ENCODE measurements around the gene HLA-DMB.

HLA-DMB gene

DNA sequence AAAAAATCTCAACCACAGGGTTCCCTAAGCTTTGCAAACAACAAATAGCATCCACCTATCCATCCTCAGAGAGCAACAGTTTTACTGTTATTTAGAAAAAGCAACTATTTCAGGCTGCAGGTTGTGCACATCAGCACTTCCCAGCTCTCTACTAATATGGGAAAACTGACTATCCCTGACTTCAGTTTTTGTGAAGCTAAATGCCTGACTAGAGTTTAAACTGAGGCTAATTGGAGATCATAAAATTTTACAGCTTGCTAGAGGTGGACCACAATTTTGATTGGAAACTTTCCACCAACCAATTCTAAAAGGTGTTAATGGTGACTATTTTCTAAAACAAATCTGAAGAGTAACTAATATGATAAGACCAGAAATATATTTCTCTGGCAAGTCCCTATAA lies 36.9 kb downstream of the HLA-DMB start:
- Histone ChIP-seq H2AFZ (ENCODE audit: low read length) (no peak overlapping the region), H3K79me1 (ENCODE audit: low read depth, low read length) (no peaks in the 10 kb centered on the region), H3K27ac (replicated peaks; ENCODE audit: low read length) (no peak overlapping the region), H4K91ac (ENCODE audit: low read depth, low read length, poor library complexity) (no peak overlapping the region), H3K9ac (ENCODE audit: low read depth, low read length, poor library complexity) (no peak overlapping the region), H3K4me1 (ENCODE audit: control insufficient read depth in 2 of 2, insufficient read depth in 1 of 2, low read depth in 1 of 2, low read length in 2 of 2) (no peaks in the 10 kb centered on the region), H3K23ac (ENCODE audit: low read depth, low read length, poor library complexity) (no peak overlapping the region), H3K4me3 (ENCODE audit: low read length in 2 of 2) (no peak overlapping the region), H3K4ac (ENCODE audit: low read length) (no peak overlapping the region), H3K14ac (ENCODE audit: low read length) (no peak overlapping the region), H2AK5ac (ENCODE audit: low read depth, low read length) (no peak overlapping the region), H2BK15ac (ENCODE audit: low read length) (no peak overlapping the region), H3K18ac (ENCODE audit: low read length) (no peak overlapping the region), H2BK5ac (ENCODE audit: low read length) (no peak overlapping the region), H4K8ac (ENCODE audit: low read depth, low read length) (no peak overlapping the region), H3K36me3 (replicated peaks in 1 of 2; ENCODE audit: control insufficient read depth in 2 of 2, insufficient read depth in 2 of 2, low read length in 2 of 2) (peaks cover 4 to 11% of the 10 kb centered on the region in 2 donors), H3K9me3 (replicated peaks in 1 of 2; ENCODE audit: control insufficient read depth in 2 of 2, insufficient read depth in 1 of 2, low read depth in 1 of 2, low read length in 2 of 2) (no peaks in the 10 kb centered on the region), H2BK120ac (ENCODE audit: low read depth, low read length) (no peak overlapping the region), H3K4me2 (ENCODE audit: insufficient read depth, low read length, poor library complexity, severe bottlenecking) (no peak overlapping the region), H2BK12ac (ENCODE audit: low read length) (no peak overlapping the region), H3K27me3 (ENCODE audit: control insufficient read depth in 3 of 3, insufficient read depth in 3 of 3, low read depth in 1 of 3, low read length in 3 of 3) (no peaks in the 10 kb centered on the region)
- DNase-seq (ENCODE audit: low spot score): no peak

DNA sequence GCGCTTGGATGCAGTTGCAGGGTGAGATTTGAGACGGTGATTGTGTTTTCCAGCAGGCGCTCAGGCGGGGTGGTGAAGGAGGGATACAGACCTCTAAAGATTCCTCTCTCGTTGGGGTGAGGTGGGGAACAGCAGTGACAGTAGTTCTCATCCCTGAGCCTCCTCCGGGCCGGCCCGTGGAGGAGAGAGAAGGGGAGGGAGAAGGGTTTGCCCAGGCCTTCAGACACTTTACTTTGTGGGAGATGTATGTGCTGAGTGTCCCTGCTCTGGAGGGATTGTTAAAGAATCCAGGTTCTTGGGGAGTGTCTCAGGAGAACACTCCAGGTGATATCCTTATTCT lies 45.9 kb downstream of the HLA-DMB start:
- Histone ChIP-seq H3K27ac (replicated peaks; ENCODE audit: low read length) (peak overlapping the region; percentile 45), H3K4me3 (ENCODE audit: low read length in 2 of 2) (peak overlapping the region; percentile 82 to 97), H3K14ac (ENCODE audit: low read length) (peak overlapping the region; percentile 41), H3K36me3 (replicated peaks in 1 of 2; ENCODE audit: control insufficient read depth in 2 of 2, insufficient read depth in 2 of 2, low read length in 2 of 2) (peaks cover 0 to 23% of the 10 kb centered on the region in 2 donors), H3K23ac (ENCODE audit: low read depth, low read length, poor library complexity) (peak overlapping the region; percentile 65), H2BK12ac (ENCODE audit: low read length) (no peak overlapping the region), H2AK5ac (ENCODE audit: low read depth, low read length) (no peak overlapping the region), H2AFZ (ENCODE audit: low read length) (peak overlapping the region; percentile 96), H3K4me1 (ENCODE audit: control insufficient read depth in 2 of 2, insufficient read depth in 1 of 2, low read depth in 1 of 2, low read length in 2 of 2) (peaks cover 3 to 10% of the 10 kb centered on the region in 2 donors), H4K8ac (ENCODE audit: low read depth, low read length) (no peak overlapping the region), H3K79me1 (ENCODE audit: low read depth, low read length) (peaks cover 5% of the 10 kb centered on the region), H4K91ac (ENCODE audit: low read depth, low read length, poor library complexity) (no peak overlapping the region), H2BK5ac (ENCODE audit: low read length) (peak overlapping the region; percentile 90), H3K9ac (ENCODE audit: low read depth, low read length, poor library complexity) (peak overlapping the region; percentile 91), H2BK120ac (ENCODE audit: low read depth, low read length) (no peak overlapping the region), H3K18ac (ENCODE audit: low read length) (peak overlapping the region; percentile 95), H3K27me3 (ENCODE audit: control insufficient read depth in 3 of 3, insufficient read depth in 3 of 3, low read depth in 1 of 3, low read length in 3 of 3) (no peaks in the 10 kb centered on the region), H3K4ac (ENCODE audit: low read length) (no peak overlapping the region), H2BK15ac (ENCODE audit: low read length) (peak overlapping the region; percentile 94), H3K9me3 (replicated peaks in 1 of 2; ENCODE audit: control insufficient read depth in 2 of 2, insufficient read depth in 1 of 2, low read depth in 1 of 2, low read length in 2 of 2) (no peaks in the 10 kb centered on the region), H3K4me2 (ENCODE audit: insufficient read depth, low read length, poor library complexity, severe bottlenecking) (peak overlapping the region; percentile 94)
- WGBS, 2 donors (ENCODE audit: extremely low coverage in 2 of 2, insufficient read length in 2 of 2, insufficient replicate concordance in 1 of 2): no CpG with 5 or more reads among the region's 8 CpGs
- DNase-seq (ENCODE audit: low spot score): no peak

DNA sequence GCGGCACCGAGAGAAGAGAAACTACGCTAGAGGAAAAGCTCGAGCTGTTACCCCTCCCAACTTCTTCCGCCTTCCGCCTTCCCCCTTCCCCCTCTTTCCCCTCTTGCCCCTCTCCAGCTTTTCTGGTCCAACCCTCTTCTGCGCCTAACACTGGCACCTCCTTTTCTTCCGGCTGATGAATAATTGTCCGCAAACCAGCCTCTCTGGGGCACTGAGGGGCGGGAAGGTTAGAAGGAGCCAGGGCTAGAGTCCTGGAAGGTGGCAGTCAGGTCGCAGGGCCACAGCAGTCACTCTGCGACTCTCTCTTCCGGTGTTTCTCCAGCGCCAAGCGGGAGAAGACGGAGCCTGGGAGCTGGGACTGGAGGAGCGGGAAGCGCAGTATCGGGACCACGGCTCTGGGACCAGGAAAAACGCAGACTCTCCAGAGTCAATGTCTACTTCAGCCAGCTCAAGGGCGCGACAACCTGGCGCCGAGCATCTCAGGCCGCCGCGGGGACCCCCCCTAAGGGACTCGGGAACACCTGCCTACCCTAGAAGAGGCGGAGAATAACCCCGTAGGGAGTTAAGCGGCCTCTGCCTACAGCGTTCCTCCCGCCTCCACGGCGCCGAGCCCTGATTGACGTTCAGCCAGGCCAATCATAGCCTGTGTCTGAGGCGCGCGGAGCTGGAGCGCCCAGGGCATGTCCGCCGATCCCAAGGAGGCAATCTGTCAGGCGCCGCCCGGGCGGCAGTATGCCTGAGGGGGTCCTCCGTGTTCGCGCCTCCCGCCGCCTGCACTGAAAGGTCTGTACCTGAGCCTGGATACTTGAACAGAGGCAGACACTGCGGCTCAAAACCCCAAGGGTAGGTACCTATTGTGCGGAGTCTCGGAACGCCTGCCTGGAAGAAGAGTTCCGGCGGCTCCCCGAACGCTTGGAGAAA lies 46.5 kb downstream of the HLA-DMB start:
- no CpG with 5 or more reads among the region's 61 CpGs for WGBS, 2 donors (ENCODE audit: extremely low coverage in 2 of 2, insufficient read length in 2 of 2, insufficient replicate concordance in 1 of 2)
- Histone ChIP-seq H3K14ac (ENCODE audit: low read length) (peak overlapping the region; percentile 51), H3K36me3 (replicated peaks in 1 of 2; ENCODE audit: control insufficient read depth in 2 of 2, insufficient read depth in 2 of 2, low read length in 2 of 2) (peaks cover 0 to 23% of the 10 kb centered on the region in 2 donors), H3K79me1 (ENCODE audit: low read depth, low read length) (peaks cover 5% of the 10 kb centered on the region), H3K4ac (ENCODE audit: low read length) (no peak overlapping the region), H2AK5ac (ENCODE audit: low read depth, low read length) (no peak overlapping the region), H3K4me1 (ENCODE audit: control insufficient read depth in 2 of 2, insufficient read depth in 1 of 2, low read depth in 1 of 2, low read length in 2 of 2) (peaks cover 3 to 10% of the 10 kb centered on the region in 2 donors), H3K18ac (ENCODE audit: low read length) (peak overlapping the region; percentile 98), H2BK5ac (ENCODE audit: low read length) (peak overlapping the region; percentile 90), H3K9ac (ENCODE audit: low read depth, low read length, poor library complexity) (peak overlapping the region; percentile 91), H3K27ac (replicated peaks; ENCODE audit: low read length) (peak overlapping the region; percentile 96), H2AFZ (ENCODE audit: low read length) (peak overlapping the region; percentile 96), H2BK120ac (ENCODE audit: low read depth, low read length) (no peak overlapping the region), H3K4me3 (ENCODE audit: low read length in 2 of 2) (peak overlapping the region; percentile 82 to 97), H2BK12ac (ENCODE audit: low read length) (peak overlapping the region; percentile 54), H3K4me2 (ENCODE audit: insufficient read depth, low read length, poor library complexity, severe bottlenecking) (peak overlapping the region; percentile 94), H2BK15ac (ENCODE audit: low read length) (peak overlapping the region; percentile 94), H3K27me3 (ENCODE audit: control insufficient read depth in 3 of 3, insufficient read depth in 3 of 3, low read depth in 1 of 3, low read length in 3 of 3) (no peaks in the 10 kb centered on the region), H3K9me3 (replicated peaks in 1 of 2; ENCODE audit: control insufficient read depth in 2 of 2, insufficient read depth in 1 of 2, low read depth in 1 of 2, low read length in 2 of 2) (no peaks in the 10 kb centered on the region), H3K23ac (ENCODE audit: low read depth, low read length, poor library complexity) (peak overlapping the region; percentile 90), H4K8ac (ENCODE audit: low read depth, low read length) (no peak overlapping the region), H4K91ac (ENCODE audit: low read depth, low read length, poor library complexity) (no peak overlapping the region)
- peak; percentile 97 for DNase-seq (ENCODE audit: low spot score)

- Histone ChIP-seq H3K36me3 (replicated peaks in 1 of 2; ENCODE audit: control insufficient read depth in 2 of 2, insufficient read depth in 2 of 2, low read length in 2 of 2) (peaks cover 0 to 2% of the 10 kb centered on the region in 2 donors), H4K8ac (ENCODE audit: low read depth, low read length) (no peak overlapping the region), H3K79me1 (ENCODE audit: low read depth, low read length) (peaks cover 5% of the 10 kb centered on the region), H3K4ac (ENCODE audit: low read length) (no peak overlapping the region), H2AK5ac (ENCODE audit: low read depth, low read length) (no peak overlapping the region), H3K18ac (ENCODE audit: low read length) (no peak overlapping the region), H3K23ac (ENCODE audit: low read depth, low read length, poor library complexity) (no peak overlapping the region), H4K91ac (ENCODE audit: low read depth, low read length, poor library complexity) (no peak overlapping the region), H2BK15ac (ENCODE audit: low read length) (no peak overlapping the region), H3K4me3 (ENCODE audit: low read length in 2 of 2) (no peak overlapping the region), H3K4me2 (ENCODE audit: insufficient read depth, low read length, poor library complexity, severe bottlenecking) (no peak overlapping the region), H3K9ac (ENCODE audit: low read depth, low read length, poor library complexity) (no peak overlapping the region), H2BK5ac (ENCODE audit: low read length) (no peak overlapping the region), H3K27ac (replicated peaks; ENCODE audit: low read length) (no peak overlapping the region), H2BK120ac (ENCODE audit: low read depth, low read length) (no peak overlapping the region), H3K27me3 (ENCODE audit: control insufficient read depth in 3 of 3, insufficient read depth in 3 of 3, low read depth in 1 of 3, low read length in 3 of 3) (peaks cover 0 to 28% (median 0%) of the 10 kb centered on the region in 3 experiments), H2BK12ac (ENCODE audit: low read length) (no peak overlapping the region), H3K14ac (ENCODE audit: low read length) (no peak overlapping the region), H3K9me3 (replicated peaks in 1 of 2; ENCODE audit: control insufficient read depth in 2 of 2, insufficient read depth in 1 of 2, low read depth in 1 of 2, low read length in 2 of 2) (no peaks in the 10 kb centered on the region), H3K4me1 (ENCODE audit: control insufficient read depth in 2 of 2, insufficient read depth in 1 of 2, low read depth in 1 of 2, low read length in 2 of 2) (peaks cover 3 to 9% of the 10 kb centered on the region in 2 donors), H2AFZ (ENCODE audit: low read length) (no peak overlapping the region)
- no CpG with 5 or more reads among the region's 1 CpG for WGBS, 2 donors (ENCODE audit: extremely low coverage in 2 of 2, insufficient read length in 2 of 2, insufficient replicate concordance in 1 of 2)
- no peak for DNase-seq (ENCODE audit: low spot score)
Measured at GRCh38 chr6:32890831-32891230, 50.0 kb downstream of the HLA-DMB start.
